Panc1 (cell line): ENCODE measurements around the gene ROBO3. TPM values are rescaled to one million over a fixed set of nuclear protein-coding genes. Genes with fewer than 3 reads are reported as not detected.

Experiments
- total RNA-seq: library from RNA; stranded (reverse); gene quantifications from one replicate; pipeline ENCODE4 v1.2.1, GENCODE V29; 2021; ENCODE audit not compliant: unreplicated experiment

Gene ROBO3
- total RNA-seq, 1 experiment from 2014 or later, result 12.0 TPM

Other genes starting within 250 kb of the ROBO3 start
- gene TBRG1, start 242.6 kb upstream of the ROBO3 start, total RNA-seq, result 35.0 TPM
- gene SIAE, start 191.7 kb upstream of the ROBO3 start, total RNA-seq, result 14.9 TPM
- gene SPA17, start 191.5 kb upstream of the ROBO3 start, total RNA-seq, result 10.1 TPM
- gene NRGN, start 125.5 kb upstream of the ROBO3 start, total RNA-seq, result 5.7 TPM
- gene VSIG2, start 113.2 kb upstream of the ROBO3 start, total RNA-seq, result not detected
- gene ESAM, start 103.1 kb upstream of the ROBO3 start, total RNA-seq, result 1.6 TPM
- 20.5 TPM for gene MSANTD2, start 65.0 kb upstream of the ROBO3 start, total RNA-seq
- 0.26 TPM for gene ROBO4, start 32.4 kb downstream of the ROBO3 start, total RNA-seq
- gene HEPN1, start 53.8 kb downstream of the ROBO3 start, total RNA-seq, result not detected
- not detected for gene HEPACAM, start 70.6 kb downstream of the ROBO3 start, total RNA-seq
- 2.8 TPM for gene CCDC15, start 88.8 kb downstream of the ROBO3 start, total RNA-seq
- 0.23 TPM for gene SLC37A2, start 197.9 kb downstream of the ROBO3 start, total RNA-seq
- 26.8 TPM for gene TMEM218, start 246.2 kb downstream of the ROBO3 start, total RNA-seq